HUES64 (cell line): ENCODE measurements around the gene INSRR.

Experiments used
- H3K27ac ChIP-seq: 2 replicates; pipeline ENCODE4 v1.7.0; 2013; ENCODE audit warnings: low read depth, low read length, inconsistent platforms
- H3K27me3 ChIP-seq: 2 replicates; pipeline ENCODE4 v1.6.1; 2013; ENCODE audit warnings: mild to moderate bottlenecking, low read length; ENCODE audit not compliant: insufficient read depth
- H3K36me3 ChIP-seq: 2 replicates; pipeline ENCODE4 v1.6.1; 2013; ENCODE audit warnings: mild to moderate bottlenecking, low read length; ENCODE audit not compliant: insufficient read depth
- H3K4me1 ChIP-seq: 2 replicates; pipeline ENCODE4 v1.6.1; 2013; ENCODE audit warnings: mild to moderate bottlenecking, low read length, moderate library complexity; ENCODE audit not compliant: insufficient read depth
- H3K4me3 ChIP-seq: 2 replicates; pipeline ENCODE4 v1.5.1; 2013; ENCODE audit warnings: mild to moderate bottlenecking, low read length, moderate library complexity
- H3K9ac ChIP-seq: 2 replicates; pipeline ENCODE4 v1.6.1; 2013; ENCODE audit warnings: mild to moderate bottlenecking, low read depth, low read length
- H3K9me3 ChIP-seq: 2 replicates; pipeline ENCODE4 v1.6.1; 2013; ENCODE audit warnings: low read depth, low read length; ENCODE audit not compliant: insufficient read depth
- WGBS: fragments of 150-250, 120-280 bp; methylation state at CpG from one replicate; pipeline ENCODE4 v1.1.7; 2013; ENCODE audit warnings: missing lambda C conversion rate; 5-methylcytosine and 5-hydroxymethylcytosine counted together

The INSRR gene

GRCh38 chr1:156869455-156869854 is 10.5 kb upstream of the INSRR start:
- Histone ChIP-seq H3K9me3 (no peaks in the 10 kb centered on the region), H3K9ac (no peak overlapping the region), H3K4me3 (no peak overlapping the region), H3K27ac (no peak overlapping the region), H3K36me3 (no peaks in the 10 kb centered on the region), H3K4me1 (no peaks in the 10 kb centered on the region; the same call in 1 of the 2 replicates), H3K27me3 (peaks cover 28% of the 10 kb centered on the region)
- WGBS, result 90% methylated on average over 9 of the region's 9 CpGs

DNA sequence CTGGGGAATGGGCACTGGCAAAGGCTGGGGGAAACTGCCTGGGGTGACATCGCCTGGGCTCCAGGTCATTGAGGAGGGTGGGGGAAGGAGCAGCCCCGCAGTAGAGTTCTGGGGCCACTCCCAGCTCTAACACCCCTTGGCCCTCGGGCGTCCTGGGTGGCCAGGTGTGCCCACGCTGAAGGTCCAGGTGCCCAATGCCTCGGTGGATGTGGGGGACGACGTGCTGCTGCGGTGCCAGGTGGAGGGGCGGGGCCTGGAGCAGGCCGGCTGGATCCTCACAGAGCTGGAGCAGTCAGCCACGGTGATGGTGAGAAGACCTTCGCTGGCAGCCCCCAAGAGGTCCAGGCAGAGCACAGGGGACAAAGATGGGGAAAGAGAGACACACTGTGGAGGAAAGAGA is 9.4 kb upstream of the INSRR start:
- no peaks in the 10 kb centered on the region; the same call in 1 of the 2 replicates for H3K4me1 ChIP-seq
- 74% methylated on average over 13 of the region's 13 CpGs for WGBS
- no peaks in the 10 kb centered on the region for H3K36me3 ChIP-seq
- H3K9ac ChIP-seq, result no peak overlapping the region
- no peak overlapping the region for H3K27ac ChIP-seq
- H3K27me3 ChIP-seq, result peaks cover 35% of the 10 kb centered on the region
- no peaks in the 10 kb centered on the region for H3K9me3 ChIP-seq
- H3K4me3 ChIP-seq, result no peak overlapping the region

GRCh38 chr1:156866249-156866909 is 7.5 kb upstream of the INSRR start:
- Histone ChIP-seq H3K9me3 (no peaks in the 10 kb centered on the region), H3K9ac (no peak overlapping the region), H3K36me3 (no peaks in the 10 kb centered on the region), H3K4me3 (no peak overlapping the region), H3K27ac (no peak overlapping the region), H3K4me1 (no peaks in the 10 kb centered on the region; the same call in 1 of the 2 replicates), H3K27me3 (peaks cover 54% of the 10 kb centered on the region)
- 36% methylated on average over 8 of the region's 12 CpGs for WGBS

DNA sequence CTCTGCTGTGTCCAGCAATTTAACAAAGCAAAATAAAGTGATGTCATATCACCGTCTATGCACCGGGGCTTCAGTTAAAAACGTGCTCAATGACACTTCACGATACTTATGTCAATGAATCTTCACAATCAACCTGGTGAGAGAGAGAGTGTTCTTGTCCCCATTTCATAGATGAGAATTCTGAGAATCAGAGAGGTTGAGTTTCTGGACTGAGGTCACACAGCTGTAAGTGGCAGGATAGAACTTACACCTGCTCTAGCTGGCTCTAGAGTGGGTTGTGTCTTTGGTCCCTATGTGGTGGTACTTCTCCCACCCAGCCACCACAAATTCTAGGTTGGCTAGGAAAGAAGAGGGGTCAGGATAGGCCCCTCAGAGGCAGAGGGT is 6.9 kb upstream of the INSRR start:
- H3K9ac ChIP-seq, result no peak overlapping the region
- no peak overlapping the region for H3K4me3 ChIP-seq
- no peaks in the 10 kb centered on the region for H3K36me3 ChIP-seq
- H3K4me1 ChIP-seq, result no peaks in the 10 kb centered on the region; the same call in 1 of the 2 replicates
- WGBS, result 79% methylated on average over 4 of the region's 4 CpGs
- no peak overlapping the region for H3K27ac ChIP-seq
- peaks cover 57% of the 10 kb centered on the region for H3K27me3 ChIP-seq
- H3K9me3 ChIP-seq, result no peaks in the 10 kb centered on the region

DNA sequence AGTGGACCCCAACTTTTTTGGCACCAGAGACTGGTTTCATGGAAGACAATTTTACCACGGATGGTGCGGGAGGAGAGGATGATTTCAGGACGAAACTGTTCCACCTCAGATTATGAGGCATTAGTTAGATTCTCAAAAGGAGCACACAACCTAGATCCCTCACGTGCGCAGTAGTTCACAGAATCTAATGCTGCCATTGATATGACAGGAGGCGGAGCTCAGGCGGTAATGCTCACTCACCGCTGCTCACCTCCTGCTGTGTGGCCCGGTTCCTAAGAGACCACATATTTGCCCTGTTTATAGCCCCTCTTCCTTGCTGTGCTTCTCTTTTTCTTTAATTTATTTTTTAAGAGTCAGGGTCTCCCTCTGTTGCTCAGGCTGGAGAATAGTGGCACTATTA is 6.3 kb upstream of the INSRR start:
- WGBS, result 64% methylated on average over 9 of the region's 9 CpGs
- H3K27ac ChIP-seq, result no peak overlapping the region
- H3K4me1 ChIP-seq, result no peaks in the 10 kb centered on the region; the same call in 1 of the 2 replicates
- no peaks in the 10 kb centered on the region for H3K9me3 ChIP-seq
- no peaks in the 10 kb centered on the region for H3K36me3 ChIP-seq
- peaks cover 63% of the 10 kb centered on the region for H3K27me3 ChIP-seq
- H3K9ac ChIP-seq, result no peak overlapping the region
- no peak overlapping the region for H3K4me3 ChIP-seq

DNA sequence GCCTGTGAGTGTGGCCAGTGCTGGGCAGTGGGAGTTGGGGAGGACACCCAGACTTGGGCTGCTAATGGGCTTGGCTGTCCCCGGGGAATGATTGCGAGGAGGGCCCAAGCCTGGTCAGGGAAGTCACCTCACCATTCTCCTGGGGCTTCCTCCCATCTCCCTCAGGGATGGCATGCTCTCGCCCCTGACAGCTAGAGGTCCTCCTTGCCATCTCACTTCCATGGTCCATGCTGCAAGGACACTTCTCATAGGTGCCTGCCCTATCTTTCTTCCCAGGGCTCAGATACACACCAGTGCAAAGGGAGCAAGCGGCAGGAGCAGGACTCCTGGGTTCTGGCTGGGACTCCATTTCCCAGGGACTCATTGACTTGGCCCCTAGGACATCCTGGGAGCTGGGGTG is 5.9 kb upstream of the INSRR start:
- WGBS, result 79% methylated on average over 4 of the region's 4 CpGs
- Histone ChIP-seq H3K9me3 (no peaks in the 10 kb centered on the region), H3K4me1 (no peaks in the 10 kb centered on the region; the same call in 1 of the 2 replicates), H3K9ac (no peak overlapping the region), H3K36me3 (no peaks in the 10 kb centered on the region), H3K27me3 (peaks cover 68% of the 10 kb centered on the region), H3K4me3 (no peak overlapping the region), H3K27ac (no peak overlapping the region)

DNA sequence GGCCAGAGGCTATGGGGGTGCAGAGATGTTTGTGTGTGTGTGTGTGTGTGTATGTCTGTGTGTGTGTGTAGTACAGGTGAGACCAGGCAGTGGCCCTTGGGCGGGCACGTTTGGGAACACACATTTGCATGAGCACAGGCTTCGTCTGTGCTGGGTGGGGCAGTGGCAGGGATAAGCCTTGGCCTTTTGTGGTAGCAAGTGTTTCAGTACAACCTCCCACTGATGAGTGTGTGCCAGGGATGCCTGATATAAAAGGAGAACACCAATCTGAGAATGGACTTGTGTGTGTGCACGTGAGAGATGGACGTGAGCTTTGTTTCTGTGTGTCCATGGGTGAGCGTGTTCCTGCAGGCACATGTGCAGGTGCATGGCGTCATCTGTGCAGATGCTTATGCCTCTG is 4.7 kb upstream of the INSRR start:
- Histone ChIP-seq H3K9me3 (no peaks in the 10 kb centered on the region), H3K4me1 (peaks cover 5% of the 10 kb centered on the region), H3K4me3 (no peak overlapping the region), H3K36me3 (no peaks in the 10 kb centered on the region), H3K9ac (no peak overlapping the region), H3K27ac (no peak overlapping the region), H3K27me3 (peaks cover 78% of the 10 kb centered on the region)
- 73% methylated on average over 7 of the region's 7 CpGs for WGBS

- Histone ChIP-seq H3K36me3 (no peaks in the 10 kb centered on the region), H3K4me1 (peaks cover 5% of the 10 kb centered on the region), H3K9ac (no peak overlapping the region), H3K27ac (no peak overlapping the region), H3K4me3 (no peak overlapping the region), H3K9me3 (no peaks in the 10 kb centered on the region), H3K27me3 (peaks cover 81% of the 10 kb centered on the region)
- 51% methylated on average over 10 of the region's 10 CpGs for WGBS
Measured at GRCh38 chr1:156862997-156863599, 4.2 kb upstream of the INSRR start.

- H3K9me3 ChIP-seq, result no peaks in the 10 kb centered on the region
- H3K9ac ChIP-seq, result no peak overlapping the region
- 79% methylated on average over 6 of the region's 6 CpGs for WGBS
- peaks cover 83% of the 10 kb centered on the region for H3K27me3 ChIP-seq
- no peaks in the 10 kb centered on the region for H3K36me3 ChIP-seq
- H3K4me1 ChIP-seq, result peaks cover 5% of the 10 kb centered on the region
- H3K27ac ChIP-seq, result no peak overlapping the region
- H3K4me3 ChIP-seq, result no peak overlapping the region
Measured at GRCh38 chr1:156862584-156862983, 3.7 kb upstream of the INSRR start.

DNA sequence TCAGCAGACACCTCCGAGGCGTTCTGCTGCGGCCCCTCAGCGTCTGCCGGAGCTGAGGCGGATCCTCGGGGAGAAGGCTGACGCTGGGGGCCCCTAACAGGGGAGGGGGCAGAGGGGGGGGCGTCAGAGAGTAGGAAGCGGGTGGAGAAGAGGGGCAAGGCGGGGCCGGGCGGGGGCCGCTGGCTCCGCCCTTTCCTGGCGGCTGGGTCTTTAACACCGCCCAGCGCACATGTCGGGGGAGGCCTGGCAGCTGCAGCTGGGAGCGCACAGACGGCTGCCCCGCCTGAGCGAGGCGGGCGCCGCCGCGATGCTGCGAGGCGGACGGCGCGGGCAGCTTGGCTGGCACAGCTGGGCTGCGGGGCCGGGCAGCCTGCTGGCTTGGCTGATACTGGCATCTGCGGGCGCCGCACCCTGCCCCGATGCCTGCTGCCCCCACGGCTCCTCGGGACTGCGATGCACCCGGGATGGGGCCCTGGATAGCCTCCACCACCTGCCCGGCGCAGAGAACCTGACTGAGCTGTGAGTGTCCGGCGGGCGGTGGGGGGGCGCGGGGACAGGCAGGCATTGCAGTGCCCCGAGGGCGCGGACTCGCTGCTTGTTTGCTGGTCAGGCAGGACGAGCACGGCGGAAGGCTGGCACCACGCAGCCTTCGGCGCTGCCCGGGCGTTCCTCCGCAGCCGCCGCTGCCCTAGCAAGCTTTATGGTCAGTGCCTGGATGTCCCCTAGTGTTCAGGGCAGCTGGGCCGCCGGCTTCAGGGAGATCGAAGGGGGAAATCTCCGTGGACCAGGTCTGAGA is 1.9 kb upstream of the INSRR start, which contains the start of gene NTRK1:
TSS of gene NTRK1 (plus strand) at position 238 of the 796 bp plus-strand sequence. CDS start at position 308, 70 bp downstream.
- peaks cover 100% of the 10 kb centered on the region for H3K27me3 ChIP-seq
- no peak within 1 kb of the TSS for H3K9ac ChIP-seq
- no peaks in the 10 kb centered on the region for H3K9me3 ChIP-seq
- no peak within 1 kb of the TSS for H3K27ac ChIP-seq
- whole genome bisulfite sequencing, result 6% methylated on average over 69 of the region's 69 CpGs
- peak within 1 kb of the TSS; percentile 56 for H3K4me3 ChIP-seq
- peaks cover 5% of the 10 kb centered on the region; the same call in 1 of the 2 replicates for H3K4me1 ChIP-seq
- H3K36me3 ChIP-seq, result no peaks in the 10 kb centered on the region

GRCh38 chr1:156860113-156860627 is 1.3 kb upstream of the INSRR start:
- no peak overlapping the region for H3K9ac ChIP-seq
- no peaks in the 10 kb centered on the region for H3K36me3 ChIP-seq
- H3K4me1 ChIP-seq, result peaks cover 5% of the 10 kb centered on the region; the same call in 1 of the 2 replicates
- WGBS, result under 1% methylated on average over 35 of the region's 35 CpGs
- peaks cover 95% of the 10 kb centered on the region for H3K27me3 ChIP-seq
- H3K9me3 ChIP-seq, result no peaks in the 10 kb centered on the region
- H3K4me3 ChIP-seq, result peak overlapping the region; percentile 56
- no peak overlapping the region for H3K27ac ChIP-seq
